Measurements from ENCODE around the gene IQCM. TPM values are rescaled to one million over a fixed set of nuclear protein-coding genes. Genes with fewer than 3 reads are reported as not detected.

The IQCM gene
- total and polyA plus RNA-seq, 2 donors (not counting 3 experiments of a cell fraction or from before 2014, with no cell fraction given) = not detected

DNA sequence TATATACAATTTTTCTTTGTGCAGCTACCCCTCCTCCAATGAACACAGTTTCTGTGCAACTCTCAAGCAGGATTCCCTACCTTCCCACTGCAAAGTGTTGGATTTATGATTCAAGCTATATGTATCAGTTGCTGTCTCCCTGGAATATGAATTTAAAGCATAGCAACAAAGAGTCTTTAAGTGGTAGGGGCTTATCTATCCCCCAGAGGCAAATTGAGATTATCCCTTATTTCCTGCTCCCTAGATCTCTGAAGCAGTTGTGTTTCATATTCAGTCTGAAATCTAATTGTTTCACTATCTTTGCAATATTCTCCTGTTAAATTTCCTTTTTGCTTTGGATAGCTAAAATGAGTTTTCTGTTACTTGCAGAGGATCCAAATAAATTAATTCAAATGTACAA, 263.0 kb downstream of the IQCM start:
- no peaks in the 10 kb centered on the region for H3K4me1 ChIP-seq (ENCODE audit: control insufficient read depth, extremely low read depth, insufficient read depth, low read length)
- no peak overlapping the region for H3K4me3 ChIP-seq (replicated peaks in 1 of 3; ENCODE audit: insufficient read depth in 1 of 3, low read depth in 1 of 3, low read length in 3 of 3)
- H3K4me2 ChIP-seq (ENCODE audit: insufficient read depth, low read length) = no peak overlapping the region
- no peak for DNase-seq (ENCODE audit: low read depth, low spot score)
- H3K79me2 ChIP-seq (ENCODE audit: control insufficient read depth, insufficient read depth, low read length) = no peaks in the 10 kb centered on the region
- no peaks in the 10 kb centered on the region for H3K9me1 ChIP-seq (replicated peaks; ENCODE audit: control insufficient read depth, extremely low read depth, insufficient read depth, low read length)
- FAIRE-seq = no peak
- BruUV-seq (replicated peaks) = no TSS peak
- H3K27me3 ChIP-seq (ENCODE audit: control insufficient read depth in 2 of 2, insufficient read depth in 2 of 2, low read length in 2 of 2) = no peaks in the 10 kb centered on the region
- H3K9ac ChIP-seq (replicated peaks; ENCODE audit: extremely low read depth, insufficient read depth, low read length) = no peak overlapping the region
- no peaks in the 10 kb centered on the region for H3K9me3 ChIP-seq (replicated peaks; ENCODE audit: control insufficient read depth, insufficient read depth, low read length)
- TF ChIP-seq POLR2A (IDR thresholded peaks at IDR 0.05; ENCODE audit: low read depth, low read length) (no peak), GATA2 (IDR thresholded peaks at IDR 0.05; ENCODE audit: insufficient read depth, insufficient read length, low read depth, low read length) (no peak), EZH2 (IDR thresholded peaks at IDR 0.05; ENCODE audit: borderline replicate concordance, low read depth, low read length, severe bottlenecking) (no peak), FOS (IDR thresholded peaks at IDR 0.05; ENCODE audit: borderline replicate concordance, insufficient read depth, low read length) (no peak), MYC (IDR thresholded peaks at IDR 0.05; ENCODE audit: low read depth, low read length) (no peak), CTCF (IDR thresholded peaks at IDR 0.05; ENCODE audit: extremely low read depth in 1 of 2, insufficient read depth in 1 of 2, low read depth in 1 of 2, low read length in 2 of 2) (no peak), JUN (IDR thresholded peaks at IDR 0.05; ENCODE audit: borderline replicate concordance, insufficient read depth, insufficient read length, low read depth) (no peak), POLR2AphosphoS5 (IDR thresholded peaks at IDR 0.05; ENCODE audit: insufficient read depth, low read depth, low read length) (no peak)
- TF ChIP-seq, protein P1, sequence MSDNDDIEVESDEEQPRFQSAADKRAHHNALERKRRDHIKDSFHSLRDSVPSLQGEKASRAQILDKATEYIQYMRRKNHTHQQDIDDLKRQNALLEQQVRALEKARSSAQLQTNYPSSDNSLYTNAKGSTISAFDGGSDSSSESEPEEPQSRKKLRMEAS (IDR thresholded peaks at IDR 0.05; ENCODE audit: insufficient read depth, insufficient read length) = no peak
- intact Hi-C loops (cut with micrococcal nuclease) = no loop called here
- H4K20me1 ChIP-seq (replicated peaks; ENCODE audit: control insufficient read depth, extremely low read depth, insufficient read depth, low read length) = no peaks in the 10 kb centered on the region
- H3K36me3 ChIP-seq (ENCODE audit: control insufficient read depth in 2 of 2, extremely low read depth in 1 of 2, insufficient read depth in 2 of 2, low read length in 2 of 2) = no peaks in the 10 kb centered on the region
- ChIA-PET CTCF (no interaction called here), POLR2A (no interaction called here)
- no peak overlapping the region for H3K27ac ChIP-seq (ENCODE audit: insufficient read depth, low read depth, low read length)
- dilution Hi-C loops (cut with MboI; ENCODE audit: extremely low pct_ligation_motif_present, low sequenced_read_pairs) = no loop called here
- no peak overlapping the region for H2AFZ ChIP-seq (ENCODE audit: low read depth, low read length)
